NCI-H748 treated with DMSO at 0.1 percent for 48 hours (cell line): ENCODE data around the gene ACADS.

Experiments used
- DNase-seq: peaks from one replicate; lab custom pipeline; 2025; lab: John Stamatoyannopoulos, UW

The ACADS gene

DNA sequence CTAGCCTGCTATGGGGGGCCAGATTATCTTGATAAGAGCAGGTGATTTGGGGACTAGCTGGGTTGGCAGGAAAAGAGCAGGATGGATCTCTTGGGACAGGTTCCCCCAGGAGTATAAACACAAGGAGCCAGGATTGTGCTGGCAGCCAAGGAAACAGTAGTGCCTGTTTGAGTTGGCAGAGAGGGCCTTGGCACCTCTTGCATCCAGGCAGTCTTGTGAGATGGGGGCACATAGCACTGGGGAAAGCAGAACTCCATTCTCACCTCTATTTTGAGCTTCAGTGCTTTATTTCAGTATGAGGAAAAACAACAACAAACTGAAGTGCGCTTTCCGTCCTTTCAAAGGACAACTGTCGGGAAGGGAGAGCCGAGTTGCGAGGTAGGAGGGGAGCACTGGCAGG is 24.7 kb upstream of the ACADS start:
- no peak for DNase-seq

DNA sequence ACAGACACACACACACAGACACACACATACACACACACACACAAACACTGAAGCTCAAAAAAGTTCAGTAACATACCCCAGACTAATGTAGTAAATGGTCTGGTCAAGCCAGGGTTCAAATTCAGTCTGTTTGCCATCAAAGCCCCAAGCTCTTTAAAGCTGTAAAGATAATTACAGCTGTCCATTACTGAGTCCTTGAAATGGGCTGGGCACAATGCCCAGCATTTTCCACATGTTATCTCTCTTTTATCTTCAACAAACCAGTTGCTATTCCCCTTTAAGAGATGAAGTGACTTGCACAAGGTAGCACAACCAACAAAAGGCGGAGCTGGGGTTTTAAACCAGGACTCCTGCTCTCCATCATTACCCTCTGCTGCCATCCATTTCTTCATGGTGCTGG is 23.0 kb upstream of the ACADS start:
- DNase-seq = no peak

DNA sequence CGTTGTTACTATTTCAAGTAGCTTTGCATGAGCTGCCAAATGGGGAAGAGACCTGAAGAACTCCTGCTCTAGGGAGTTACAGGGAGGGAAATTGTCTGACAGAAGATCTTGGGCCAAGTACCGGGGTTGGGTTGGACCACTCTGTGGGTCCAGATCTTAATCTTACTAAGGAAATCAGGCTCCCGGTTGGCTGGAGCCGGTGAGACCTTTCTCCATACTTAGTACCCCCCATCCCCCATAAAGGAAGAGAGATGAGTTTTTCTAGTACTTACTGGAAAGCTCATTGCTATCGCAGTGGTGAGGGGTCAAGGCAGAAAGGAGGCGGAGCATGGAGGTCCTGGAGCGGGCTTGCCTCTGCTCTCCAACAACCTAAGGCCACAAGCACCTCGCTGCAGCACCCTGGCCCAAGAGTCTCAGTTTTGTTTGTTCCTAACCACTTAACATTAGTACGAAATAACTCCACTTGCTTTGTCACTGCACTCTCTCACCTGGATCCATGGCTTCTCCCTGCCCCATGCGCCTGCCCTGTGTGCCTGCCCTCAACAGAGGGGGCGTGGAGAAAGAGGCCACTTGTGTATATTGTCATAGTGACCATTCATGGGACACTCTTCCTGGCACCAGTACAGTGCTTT is 22.2 kb upstream of the ACADS start:
- DNase-seq = no peak

DNA sequence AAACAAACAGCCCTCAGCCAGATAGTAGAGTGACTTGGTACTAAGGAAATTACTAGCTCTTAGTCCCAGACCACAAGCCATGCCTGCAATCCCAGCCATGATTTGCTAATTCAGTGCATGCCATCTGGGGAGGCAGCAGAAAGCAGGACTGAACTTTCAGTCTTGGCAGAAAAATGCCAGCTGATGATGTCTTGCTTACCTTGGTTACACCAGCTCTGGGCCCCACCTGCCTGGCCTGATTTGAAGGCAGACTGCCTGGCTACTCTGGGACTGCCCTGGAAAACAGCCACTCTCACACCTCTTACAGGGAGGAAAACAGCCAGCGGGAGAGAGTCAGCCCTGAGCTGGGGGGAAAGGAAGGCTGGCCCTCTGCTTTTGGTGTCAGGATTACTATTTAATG is 20.0 kb upstream of the ACADS start:
- DNase-seq = no peak

DNA sequence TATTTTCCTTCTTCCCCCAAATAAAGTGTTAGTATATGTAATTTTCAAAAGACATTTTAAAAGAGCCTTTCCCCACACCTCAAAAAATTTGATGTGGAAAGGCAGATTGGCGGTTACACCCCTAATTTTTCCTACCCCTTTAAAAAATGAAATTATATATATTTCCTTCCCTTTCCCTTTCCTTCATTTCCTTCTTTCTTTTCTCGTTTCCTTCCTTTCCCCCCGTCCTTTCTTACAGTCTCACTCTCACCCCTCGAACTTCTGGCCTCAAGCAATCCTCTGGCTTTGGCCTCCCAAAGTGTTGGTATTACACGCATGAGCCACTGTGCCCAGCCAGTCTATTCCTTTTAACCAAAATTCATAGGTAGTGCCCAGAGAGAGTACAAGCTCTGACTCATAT is 19.6 kb upstream of the ACADS start:
- no peak for DNase-seq

DNA sequence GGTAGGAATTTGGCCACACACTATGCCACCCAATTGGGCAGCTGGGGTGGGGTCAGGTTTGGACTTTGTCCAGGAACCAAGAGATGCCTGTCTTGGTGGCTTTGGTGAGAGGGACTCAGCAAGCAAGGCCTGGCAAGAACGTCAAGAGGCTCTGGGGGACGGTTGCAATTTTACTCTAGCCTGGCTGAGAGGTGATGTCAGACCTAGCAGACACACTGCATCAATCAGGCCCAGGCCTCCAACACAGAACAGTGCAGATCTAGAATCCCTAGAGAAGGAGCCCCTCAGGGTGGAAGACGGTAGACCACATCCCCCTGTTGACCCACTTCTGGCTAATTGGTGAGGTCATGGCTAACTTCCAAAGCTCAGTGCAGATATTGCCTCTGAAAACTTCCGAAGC is 17.0 kb upstream of the ACADS start:
- no peak for DNase-seq

DNA sequence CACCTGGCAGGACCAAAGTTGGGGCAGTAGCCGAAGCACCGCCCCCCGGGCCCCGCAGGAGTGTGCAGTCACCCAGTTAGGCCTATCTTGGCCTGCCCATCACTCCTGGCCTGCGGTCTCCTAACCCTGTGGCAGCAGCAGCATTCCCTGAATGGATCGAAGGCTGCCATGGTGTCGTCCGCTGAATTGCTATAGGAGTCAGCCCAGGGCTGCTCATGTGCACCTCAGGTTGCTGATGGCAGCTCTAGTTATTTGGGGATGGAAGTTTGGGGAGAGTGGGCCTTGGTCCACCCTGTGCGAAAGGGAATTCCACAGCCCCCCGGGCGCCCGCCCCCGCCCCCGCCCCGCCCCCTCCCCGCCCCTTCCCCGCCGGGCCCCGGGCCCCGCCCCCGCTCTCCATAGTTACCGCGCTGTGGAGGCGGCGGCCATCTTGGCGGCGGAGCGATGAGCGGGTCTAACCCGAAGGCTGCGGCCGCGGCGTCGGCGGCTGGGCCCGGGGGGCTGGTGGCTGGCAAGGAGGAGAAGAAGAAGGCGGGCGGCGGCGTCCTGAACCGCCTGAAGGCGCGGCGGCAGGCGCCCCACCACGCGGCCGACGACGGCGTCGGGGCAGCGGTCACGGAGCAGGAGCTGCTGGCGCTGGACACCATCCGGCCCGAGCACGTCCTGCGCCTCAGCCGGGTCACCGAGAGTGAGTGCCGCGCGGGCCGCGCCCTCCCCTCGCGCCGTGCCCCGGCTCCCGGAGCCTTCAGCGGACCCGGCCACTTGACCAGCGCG is 15.4 kb upstream of the ACADS start, which contains the start of gene UNC119B:
TSS of gene UNC119B (plus strand) at position 428 of the 774 bp plus-strand sequence. CDS start at position 445, 17 bp downstream.
- DNase-seq = no peak

DNA sequence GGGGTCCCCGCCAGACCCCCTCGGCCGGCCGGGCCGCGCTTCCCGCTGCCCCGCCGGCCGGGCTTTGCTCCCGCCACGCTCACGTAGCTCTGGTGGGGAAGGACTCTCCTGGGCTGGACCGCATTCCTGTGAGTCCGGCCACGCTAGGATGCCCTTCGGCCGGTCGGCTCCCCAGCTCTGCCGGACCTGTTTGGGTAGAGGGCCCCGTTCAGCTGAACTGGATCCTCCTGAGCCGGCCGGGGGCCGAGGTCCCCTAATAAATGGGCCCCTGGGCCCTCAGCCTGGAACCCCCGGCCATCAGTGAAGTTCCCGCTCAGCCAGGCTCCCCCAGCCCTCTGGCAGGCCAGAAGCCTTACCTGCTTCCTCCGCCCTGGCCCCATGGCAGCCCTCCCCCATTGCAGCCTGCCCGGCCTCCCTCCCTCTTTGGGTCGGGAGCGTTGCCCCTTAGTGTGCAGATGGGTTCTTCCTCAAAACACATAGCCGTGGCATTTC is 14.8 kb upstream of the ACADS start:
- DNase-seq = no peak

DNA sequence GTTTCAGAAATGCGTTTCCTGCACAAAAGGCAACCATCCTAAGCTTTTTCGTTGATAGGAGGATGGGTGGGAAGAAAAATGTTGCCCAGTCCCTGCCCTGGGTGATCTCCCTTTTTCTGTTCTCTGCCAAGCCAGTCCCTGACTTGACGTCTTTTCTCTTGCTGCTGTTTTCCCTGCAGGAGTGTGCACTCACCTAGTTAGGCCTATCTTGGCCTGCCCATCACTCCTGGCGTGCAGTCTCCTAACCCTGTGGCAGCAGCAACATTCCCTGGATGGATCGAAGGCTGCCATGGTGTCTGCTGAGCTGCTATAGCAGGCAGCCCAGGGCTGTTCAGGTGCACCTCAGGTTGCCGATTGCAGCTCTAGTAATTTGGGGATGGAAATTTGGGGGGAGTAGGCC is 14.2 kb upstream of the ACADS start:
- DNase-seq = no peak

DNA sequence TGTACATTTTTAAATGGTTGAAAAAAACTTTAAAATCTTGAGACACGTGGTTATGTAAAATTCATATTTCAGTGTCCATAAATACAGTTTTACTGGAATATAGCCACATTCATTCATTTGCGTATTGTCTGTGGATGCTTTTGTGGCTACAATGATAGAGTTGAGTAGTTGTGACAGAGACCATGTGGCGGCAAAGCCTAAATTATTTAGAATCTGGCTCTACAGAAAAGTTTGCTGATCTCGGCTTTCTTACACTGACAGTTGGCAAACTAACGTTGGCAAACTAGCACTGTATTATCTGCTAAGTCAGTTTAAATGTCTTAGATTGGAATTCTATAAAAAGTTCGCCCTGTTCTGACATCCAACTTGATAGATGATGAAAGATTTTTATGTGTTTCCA is 13.0 kb upstream of the ACADS start:
- no peak for DNase-seq

DNA sequence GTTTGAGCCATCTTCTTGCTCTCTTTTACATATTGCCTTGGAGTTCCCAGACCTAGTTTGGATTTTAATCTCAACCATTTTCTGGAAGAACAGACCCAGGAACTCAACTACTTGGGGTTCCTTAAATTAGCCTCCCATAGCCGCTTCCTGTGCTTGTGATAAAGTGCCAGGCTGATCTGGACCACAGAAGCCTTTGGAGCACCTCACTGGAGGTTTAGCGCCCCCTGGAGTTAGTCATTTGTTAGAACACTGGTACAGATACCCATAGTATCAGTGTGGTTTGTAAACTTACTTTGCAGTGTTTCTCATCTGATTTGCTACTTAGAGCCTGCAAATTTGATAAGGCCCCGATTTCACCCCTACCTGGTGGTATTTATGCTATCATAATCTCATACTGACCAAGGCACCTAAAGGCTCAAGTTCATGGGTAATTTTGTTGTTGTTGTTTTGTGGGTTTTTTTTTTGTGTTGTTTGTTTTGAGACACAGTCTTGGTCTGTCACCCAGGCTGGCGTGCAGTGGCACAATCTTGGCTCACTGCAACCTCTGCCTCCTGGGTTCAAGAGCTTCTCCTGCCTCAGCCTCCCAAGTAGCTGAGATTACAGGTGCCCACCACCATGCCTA is 11.7 kb upstream of the ACADS start:
- DNase-seq = peak; percentile 79

DNA sequence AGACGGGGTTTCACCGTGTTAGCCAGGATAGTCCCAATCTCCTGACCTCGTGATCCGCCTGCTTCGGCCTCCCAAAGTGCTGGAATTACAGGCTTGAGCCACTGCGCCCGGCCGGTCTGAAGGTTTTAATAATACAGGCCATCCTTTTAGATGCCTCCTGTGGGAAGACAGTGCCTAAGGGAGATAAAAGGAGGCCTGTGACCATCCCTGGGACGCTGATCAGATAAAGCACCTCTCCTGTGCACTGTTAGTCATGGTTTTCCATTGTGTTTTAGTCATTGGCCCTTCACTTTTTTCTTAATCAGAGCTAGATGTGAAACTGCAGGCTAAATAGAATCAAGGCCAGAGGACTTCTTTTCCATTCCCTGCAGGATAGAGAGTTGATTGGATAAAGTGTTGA is 7.6 kb upstream of the ACADS start:
- DNase-seq = no peak

DNA sequence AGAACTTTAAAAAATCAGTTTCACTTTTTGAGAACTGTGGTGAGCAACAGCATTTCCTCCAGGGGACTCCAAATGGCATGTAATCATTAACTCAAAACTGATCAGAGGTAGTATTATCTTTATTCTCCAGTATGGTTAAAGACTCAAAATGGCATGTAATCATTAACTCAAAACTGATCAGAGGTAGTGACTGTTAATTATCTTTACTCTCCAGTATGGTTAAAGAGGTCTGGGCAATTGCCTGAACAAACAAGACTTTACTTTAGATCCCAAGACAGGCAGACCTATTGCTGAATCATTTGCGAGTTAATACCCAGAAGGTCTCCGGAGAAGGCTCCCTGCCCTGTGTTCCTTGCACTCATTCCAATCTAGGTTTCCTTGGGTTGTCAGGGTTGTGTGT is 6.6 kb upstream of the ACADS start:
- DNase-seq = no peak

DNA sequence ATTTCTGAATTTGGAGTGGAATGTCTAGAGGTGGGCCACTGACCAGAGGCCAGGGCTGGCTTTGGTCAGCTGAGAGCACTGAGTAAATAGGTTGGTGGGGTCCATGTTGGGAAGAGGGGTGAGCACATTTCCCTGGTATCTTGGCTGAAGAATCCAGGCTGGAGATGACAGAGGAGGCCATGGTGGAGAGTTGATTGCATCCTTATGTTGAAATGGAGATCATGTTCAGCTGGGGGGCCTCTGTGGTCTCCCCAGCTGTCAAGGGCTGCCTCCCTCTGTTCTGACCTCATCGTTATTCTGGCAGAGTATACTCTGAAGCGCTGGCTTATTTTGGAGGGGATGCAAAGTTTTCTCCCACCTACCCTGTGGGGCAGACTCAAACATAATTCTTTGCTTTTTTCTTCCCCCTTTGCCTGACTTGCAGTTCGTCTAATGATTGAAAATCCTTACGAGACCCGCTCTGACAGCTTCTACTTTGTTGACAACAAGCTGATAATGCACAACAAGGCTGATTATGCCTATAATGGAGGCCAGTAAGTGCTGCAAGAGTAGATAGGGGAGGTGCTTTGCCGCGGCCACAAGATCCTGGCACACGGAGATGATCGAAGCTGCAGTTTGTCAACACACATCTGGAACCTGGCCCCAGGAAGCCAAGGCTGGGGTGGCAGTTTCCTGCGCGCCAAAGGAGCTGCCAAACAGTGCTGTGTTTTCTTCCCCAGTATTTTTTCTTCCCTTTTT is 6.0 kb upstream of the ACADS start:
- no peak for DNase-seq

DNA sequence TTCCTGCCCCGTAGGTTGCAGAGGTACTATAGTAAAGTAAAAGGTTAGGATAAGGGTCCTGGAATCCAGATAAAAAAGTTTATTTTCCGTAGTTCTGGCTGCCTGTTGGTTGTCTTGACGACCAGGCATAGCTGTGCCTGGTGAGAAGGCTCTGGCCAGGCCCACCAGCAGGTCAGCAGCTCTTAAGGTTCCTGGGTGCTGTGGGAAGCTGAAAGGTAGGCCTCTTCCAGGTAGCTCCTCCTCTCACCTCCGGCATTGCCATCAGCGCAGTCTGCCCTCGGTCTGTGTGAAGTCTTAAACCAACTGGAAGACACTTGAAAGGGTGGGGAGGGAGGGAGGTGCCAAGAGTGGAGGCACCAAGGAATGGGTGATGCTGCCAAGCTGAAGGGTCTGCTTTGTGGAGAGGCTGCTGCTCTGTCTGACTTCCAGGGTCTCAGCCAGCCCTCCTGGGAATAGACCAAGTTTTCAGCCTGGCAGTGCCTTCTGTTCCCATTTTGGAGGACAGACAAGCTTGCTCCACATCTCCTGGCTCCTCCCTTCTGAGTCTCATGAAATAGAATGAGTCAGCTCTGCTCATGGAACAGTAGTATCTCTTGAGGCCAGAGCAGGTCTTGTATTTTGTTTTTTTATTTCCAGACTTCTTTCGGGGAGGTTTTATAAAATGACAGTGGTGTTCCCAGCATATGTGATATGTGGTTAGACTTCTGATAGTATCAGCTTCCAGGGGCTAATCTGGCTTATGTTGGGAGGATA is 5.2 kb upstream of the ACADS start:
- no peak for DNase-seq

DNA sequence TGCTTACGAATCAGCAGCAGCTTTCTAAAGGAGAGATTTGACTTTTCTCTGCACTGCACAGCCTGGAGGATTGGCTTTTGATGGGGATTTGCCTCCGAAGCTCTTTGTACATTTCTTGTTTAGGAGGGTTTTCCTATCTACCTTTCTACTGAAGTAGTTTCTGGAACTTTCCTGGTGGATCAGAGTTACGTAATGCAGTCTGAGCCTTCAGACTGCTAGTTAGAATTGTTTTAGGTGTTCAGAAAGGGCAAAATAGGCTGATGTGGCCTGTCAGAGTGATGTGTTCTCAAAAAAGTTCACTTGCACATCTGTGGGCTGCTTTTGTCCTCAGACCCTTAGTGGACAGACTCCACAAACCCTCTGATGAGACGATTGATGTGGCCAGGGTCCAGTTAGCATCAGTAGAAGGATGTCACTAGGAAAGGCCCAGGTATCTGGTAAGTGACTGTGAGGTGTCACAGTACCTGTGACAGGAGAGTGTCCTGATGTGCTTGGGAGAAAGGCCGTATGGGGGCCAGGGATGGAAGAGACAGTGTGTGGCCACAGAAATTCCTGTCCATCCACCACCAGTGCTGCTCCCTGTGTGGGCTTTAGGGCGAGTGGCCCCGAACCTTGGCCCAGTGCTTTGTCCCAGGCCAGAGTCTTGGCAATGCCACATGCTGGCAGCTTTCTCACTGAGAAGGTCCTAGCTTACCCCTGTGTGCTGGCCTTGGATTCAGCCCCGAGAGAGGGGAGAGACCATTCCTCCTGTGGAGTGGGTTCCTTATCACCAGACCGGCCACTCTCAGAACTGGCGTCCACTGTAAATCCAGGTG is 4.4 kb upstream of the ACADS start:
- no peak for DNase-seq

DNA sequence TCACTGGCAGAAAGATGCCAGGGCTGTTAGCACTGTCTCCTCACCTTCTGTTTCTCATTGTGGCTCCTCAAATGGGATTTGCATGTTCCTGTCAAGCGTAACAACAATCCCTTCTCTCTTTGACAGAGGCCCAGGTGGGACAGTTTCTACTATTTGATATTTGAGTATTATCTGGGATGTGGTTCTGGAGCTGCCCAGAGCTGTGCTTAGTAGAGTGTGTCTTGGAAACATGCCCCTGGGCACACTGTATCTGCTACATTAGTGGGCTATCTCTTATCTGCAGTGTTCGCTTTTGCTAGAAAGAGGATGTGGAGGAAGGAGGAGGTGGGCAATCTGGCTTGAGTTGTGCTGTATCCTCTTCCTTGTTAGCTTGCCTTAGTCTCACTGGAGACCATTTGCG is 3.8 kb upstream of the ACADS start:
- no peak for DNase-seq

DNA sequence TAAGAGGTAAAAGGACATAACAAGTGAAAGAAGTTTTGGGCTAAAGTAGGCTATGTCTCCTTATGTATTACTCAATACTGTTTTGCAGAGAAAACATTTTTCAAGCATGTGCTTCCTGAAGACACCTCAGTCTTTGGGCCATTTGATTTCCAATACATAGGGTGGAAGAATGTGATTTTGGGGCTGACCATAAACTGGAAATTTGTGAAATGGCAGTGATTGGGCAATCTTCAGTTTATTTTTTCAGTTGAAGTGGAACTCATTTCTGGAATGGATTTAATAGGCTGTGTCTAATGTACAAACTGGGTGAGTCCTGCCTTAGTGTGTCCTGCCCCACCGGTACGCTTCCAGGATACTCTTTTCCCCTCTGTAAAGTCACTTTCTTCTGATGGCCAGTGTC is 2.8 kb upstream of the ACADS start:
- no peak for DNase-seq

DNA sequence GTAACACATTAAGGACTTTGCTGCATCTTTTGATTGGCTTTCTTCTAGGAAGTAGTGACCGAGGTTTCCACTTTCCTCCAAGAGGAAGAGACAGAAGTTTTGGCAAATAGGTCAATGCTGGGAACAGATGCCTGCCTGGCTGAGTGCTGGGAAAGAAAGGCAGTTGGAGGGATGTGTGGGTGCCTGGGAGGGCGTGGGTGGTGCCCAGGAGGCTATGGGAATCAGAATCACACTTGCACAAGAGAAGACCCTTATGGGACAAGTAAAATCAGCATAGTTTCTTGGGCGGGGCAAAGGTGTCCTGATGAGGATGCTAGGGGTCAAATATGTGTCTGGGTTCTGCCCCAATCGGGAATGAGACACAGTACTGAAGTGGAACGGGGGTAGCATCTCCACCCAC is 906 bp upstream of the ACADS start:
- no peak for DNase-seq

DNA sequence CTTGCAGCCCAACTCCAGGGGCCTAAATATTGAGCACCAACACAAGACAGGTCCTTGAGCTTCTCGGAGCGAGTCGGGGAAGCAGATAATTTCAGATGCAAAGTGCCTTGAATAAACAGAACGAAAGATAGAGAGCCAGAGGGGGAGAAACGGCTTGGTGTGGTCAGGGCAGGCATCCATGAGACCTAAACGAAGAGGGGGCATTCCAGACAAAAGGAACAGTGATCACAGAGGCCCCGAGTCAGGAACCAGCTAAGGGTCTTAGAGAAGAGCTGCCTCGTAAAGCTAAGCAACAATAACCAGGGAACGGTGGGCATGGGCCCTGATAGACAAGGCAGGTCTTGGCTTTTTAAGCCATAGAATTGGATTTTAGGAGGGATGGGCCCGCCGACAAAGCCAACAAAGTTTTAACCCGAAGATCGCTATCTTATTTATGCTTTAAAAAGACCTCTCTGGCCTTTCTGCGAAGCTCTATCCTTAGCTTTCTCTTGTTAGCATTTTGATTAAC is 421 bp upstream of the ACADS start:
- peak; percentile 61 for DNase-seq

DNA sequence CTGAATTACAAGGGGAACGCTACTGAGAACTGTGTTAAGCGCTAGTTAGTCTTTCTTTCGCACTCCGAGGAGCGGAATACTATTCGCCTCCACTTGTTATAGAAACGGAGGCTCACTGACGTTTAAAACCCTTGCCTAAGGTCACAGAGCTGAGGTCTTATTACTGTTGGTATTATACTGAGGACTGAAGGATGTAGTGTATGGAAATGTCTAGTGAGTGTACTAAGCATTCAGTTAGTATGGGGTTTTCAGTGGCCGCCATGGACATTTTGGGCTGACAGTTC is 826 bp downstream of the ACADS start:
- DNase-seq = no peak
